ENCODE results near the gene ELAVL2.

Gene ELAVL2

GRCh38 chr9:23682891-23683431, 143.1 kb downstream of the ELAVL2 start:
- Mint-ChIP-seq H3K27me3 (no peaks in the 10 kb centered on the region), H3K9me3 (peaks cover 6% of the 10 kb centered on the region), H3K27ac (no peak overlapping the region), H3K36me3 (no peaks in the 10 kb centered on the region), H3K4me1 (no peaks in the 10 kb centered on the region), H3K4me3 (no peak overlapping the region)
- no peak for ATAC-seq

GRCh38 chr9:23682352-23682751, 143.7 kb downstream of the ELAVL2 start:
- no peaks in the 10 kb centered on the region for H3K36me3 Mint-ChIP-seq
- H3K27me3 Mint-ChIP-seq = no peaks in the 10 kb centered on the region
- ATAC-seq = no peak
- no peak overlapping the region for H3K27ac Mint-ChIP-seq
- H3K9me3 Mint-ChIP-seq = peaks cover 4% of the 10 kb centered on the region
- no peaks in the 10 kb centered on the region for H3K4me1 Mint-ChIP-seq
- H3K4me3 Mint-ChIP-seq = no peak overlapping the region

GRCh38 chr9:23677446-23677845, 148.6 kb downstream of the ELAVL2 start:
- Mint-ChIP-seq H3K36me3 (no peaks in the 10 kb centered on the region), H3K27me3 (no peaks in the 10 kb centered on the region), H3K4me3 (no peak overlapping the region), H3K9me3 (peaks cover 11% of the 10 kb centered on the region), H3K27ac (no peak overlapping the region), H3K4me1 (no peaks in the 10 kb centered on the region)
- no peak for ATAC-seq

GRCh38 chr9:23674016-23674585, 151.9 kb downstream of the ELAVL2 start:
- H3K9me3 Mint-ChIP-seq = peaks cover 10% of the 10 kb centered on the region
- H3K27me3 Mint-ChIP-seq = no peaks in the 10 kb centered on the region
- H3K36me3 Mint-ChIP-seq = no peaks in the 10 kb centered on the region
- no peak overlapping the region for H3K27ac Mint-ChIP-seq
- ATAC-seq = peak; percentile 51
- H3K4me3 Mint-ChIP-seq = no peak overlapping the region
- H3K4me1 Mint-ChIP-seq = no peaks in the 10 kb centered on the region

- H3K9me3 Mint-ChIP-seq = peaks cover 13% of the 10 kb centered on the region
- no peaks in the 10 kb centered on the region for H3K36me3 Mint-ChIP-seq
- no peaks in the 10 kb centered on the region for H3K27me3 Mint-ChIP-seq
- H3K4me1 Mint-ChIP-seq = no peaks in the 10 kb centered on the region
- no peak for ATAC-seq
- H3K4me3 Mint-ChIP-seq = no peak overlapping the region
- no peak overlapping the region for H3K27ac Mint-ChIP-seq
Measured at GRCh38 chr9:23672151-23672550, 153.9 kb downstream of the ELAVL2 start.

GRCh38 chr9:23669776-23670175, 156.3 kb downstream of the ELAVL2 start:
- no peak overlapping the region for H3K4me3 Mint-ChIP-seq
- peaks cover 8% of the 10 kb centered on the region for H3K9me3 Mint-ChIP-seq
- no peak for ATAC-seq
- H3K27ac Mint-ChIP-seq = no peak overlapping the region
- no peaks in the 10 kb centered on the region for H3K36me3 Mint-ChIP-seq
- H3K27me3 Mint-ChIP-seq = no peaks in the 10 kb centered on the region
- H3K4me1 Mint-ChIP-seq = no peaks in the 10 kb centered on the region

- H3K4me1 Mint-ChIP-seq = no peaks in the 10 kb centered on the region
- H3K27me3 Mint-ChIP-seq = no peaks in the 10 kb centered on the region
- H3K27ac Mint-ChIP-seq = no peak overlapping the region
- no peak overlapping the region for H3K4me3 Mint-ChIP-seq
- no peaks in the 10 kb centered on the region for H3K36me3 Mint-ChIP-seq
- H3K9me3 Mint-ChIP-seq = peaks cover 6% of the 10 kb centered on the region
- no peak for ATAC-seq
Measured at GRCh38 chr9:23665635-23666034, 160.4 kb downstream of the ELAVL2 start.

GRCh38 chr9:23665051-23665450, 161.0 kb downstream of the ELAVL2 start:
- Mint-ChIP-seq H3K27me3 (no peaks in the 10 kb centered on the region), H3K9me3 (peaks cover 10% of the 10 kb centered on the region)

GRCh38 chr9:23663946-23664345, 162.1 kb downstream of the ELAVL2 start:
- no peak overlapping the region for H3K4me3 Mint-ChIP-seq
- no peaks in the 10 kb centered on the region for H3K27me3 Mint-ChIP-seq

More at GRCh38 chr9:23665051-23665450, 161.0 kb downstream of the ELAVL2 start:
- ATAC-seq = no peak
- no peak overlapping the region for H3K27ac Mint-ChIP-seq
- H3K36me3 Mint-ChIP-seq = no peaks in the 10 kb centered on the region
- H3K4me3 Mint-ChIP-seq = no peak overlapping the region
- no peaks in the 10 kb centered on the region for H3K4me1 Mint-ChIP-seq

GRCh38 chr9:23663536-23663935, 162.5 kb downstream of the ELAVL2 start:
- no peak overlapping the region for H3K27ac Mint-ChIP-seq
- no peak overlapping the region for H3K4me3 Mint-ChIP-seq
- H3K4me1 Mint-ChIP-seq = no peaks in the 10 kb centered on the region
- no peaks in the 10 kb centered on the region for H3K27me3 Mint-ChIP-seq
- peaks cover 10% of the 10 kb centered on the region for H3K9me3 Mint-ChIP-seq
- H3K36me3 Mint-ChIP-seq = no peaks in the 10 kb centered on the region
- no peak for ATAC-seq

More at GRCh38 chr9:23663946-23664345, 162.1 kb downstream of the ELAVL2 start:
- ATAC-seq = no peak
- peaks cover 10% of the 10 kb centered on the region for H3K9me3 Mint-ChIP-seq
- no peaks in the 10 kb centered on the region for H3K36me3 Mint-ChIP-seq
- H3K27ac Mint-ChIP-seq = no peak overlapping the region
- no peaks in the 10 kb centered on the region for H3K4me1 Mint-ChIP-seq

GRCh38 chr9:23663125-23663524, 162.9 kb downstream of the ELAVL2 start:
- Mint-ChIP-seq H3K27ac (no peak overlapping the region), H3K9me3 (peaks cover 10% of the 10 kb centered on the region), H3K27me3 (no peaks in the 10 kb centered on the region), H3K36me3 (no peaks in the 10 kb centered on the region), H3K4me3 (no peak overlapping the region), H3K4me1 (no peaks in the 10 kb centered on the region)
- no peak for ATAC-seq

GRCh38 chr9:23662320-23662719, 163.7 kb downstream of the ELAVL2 start:
- Mint-ChIP-seq H3K27me3 (no peaks in the 10 kb centered on the region), H3K27ac (no peak overlapping the region), H3K4me3 (no peak overlapping the region), H3K36me3 (no peaks in the 10 kb centered on the region), H3K4me1 (no peaks in the 10 kb centered on the region), H3K9me3 (peaks cover 5% of the 10 kb centered on the region)
- ATAC-seq = no peak

- Mint-ChIP-seq H3K4me1 (no peaks in the 10 kb centered on the region), H3K27me3 (no peaks in the 10 kb centered on the region), H3K36me3 (no peaks in the 10 kb centered on the region), H3K4me3 (no peak overlapping the region), H3K9me3 (peaks cover 4% of the 10 kb centered on the region), H3K27ac (no peak overlapping the region)
- ATAC-seq = no peak
Measured at GRCh38 chr9:23659346-23660006, 166.6 kb downstream of the ELAVL2 start.

- H3K27ac Mint-ChIP-seq = no peak overlapping the region
- no peaks in the 10 kb centered on the region for H3K36me3 Mint-ChIP-seq
- H3K4me1 Mint-ChIP-seq = no peaks in the 10 kb centered on the region
- peaks cover 4% of the 10 kb centered on the region for H3K9me3 Mint-ChIP-seq
- ATAC-seq = no peak
- H3K27me3 Mint-ChIP-seq = no peaks in the 10 kb centered on the region
- no peak overlapping the region for H3K4me3 Mint-ChIP-seq
Measured at GRCh38 chr9:23658376-23659258, 167.4 kb downstream of the ELAVL2 start.

GRCh38 chr9:23651051-23651450, 175.0 kb downstream of the ELAVL2 start:
- H3K9me3 Mint-ChIP-seq = peaks cover 3% of the 10 kb centered on the region
- H3K36me3 Mint-ChIP-seq = no peaks in the 10 kb centered on the region
- no peak for ATAC-seq
- no peak overlapping the region for H3K27ac Mint-ChIP-seq
- H3K4me3 Mint-ChIP-seq = no peak overlapping the region
- H3K27me3 Mint-ChIP-seq = no peaks in the 10 kb centered on the region
- no peaks in the 10 kb centered on the region for H3K4me1 Mint-ChIP-seq

Data from stimulated activated memory B cell treated with anti-CD40 and anti-IgM and Interleukin-4, amounts not matched to agents 10 μg/mL and 1 μg/mL and 100 μg/mL, for 72 hours (primary cell).